K562 (cell line): Measurements from ENCODE around the gene HEPHL1. TPM values are rescaled to one million over a fixed set of nuclear protein-coding genes. Genes with fewer than 3 reads are reported as not detected.

Experiments used
- ATAC-seq: fragments of 200-7000 bp; cut with Tn5 transposase; 3 replicates; pipeline ENCODE4 v1.9.1; 2020; ENCODE audit warnings: moderate library complexity
- BruUV-seq: library from RNA; stranded (reverse); fragments of 400-500 nt; replicated peaks from 2 replicates; lab custom pipeline; 2021; lab: Mats Ljungman, UMichigan
- CTCF ChIA-PET: fragments of 300-600 bp; formaldehyde crosslinking; extraction: SDS; loops from one replicate; lab custom pipeline; 2021; ENCODE audit warnings: low intra/inter-chr PET ratio; lab: Yijun Ruan, JAX
- POLR2A ChIA-PET: fragments of 300-600, 350-650 bp; sonication (Branson Sonifier 250); formaldehyde crosslinking; extraction: SDS; loops from one replicate; lab custom pipeline; 2021; ENCODE audit warnings: antibody characterized with exemption, inconsistent platforms; lab: Yijun Ruan, JAX
- DNase-seq, 4 experiments: peaks; one replicate each; pipeline versions ENCODE4 v3.0.0 to v3.0.0-alpha.2; 2011 to 2018; ENCODE audit warnings: low spot score in 3 of 4, mixed read lengths in 3 of 4; ENCODE audit errors: extremely low read depth in 1 of 4
- FAIRE-seq: peaks from 2 replicates; lab custom pipeline; 2011; peaks lifted over from hg19 to GRCh38; lab: Jason Lieb, UNC
- H2AFZ ChIP-seq: 2 replicates; pipeline ENCODE4 v1.6.0; 2011; ENCODE audit warnings: low read depth, low read length, control low read depth, inconsistent platforms
- H3K27ac ChIP-seq: fragments of 200-600 bp; 3 replicates; pipeline ENCODE4 v1.8.0; 2011; ENCODE audit warnings: low read depth, mild to moderate bottlenecking, control low read depth, inconsistent platforms, low read length, moderate library complexity, mixed read lengths; ENCODE audit errors: extremely low read depth
- H3K27me3 ChIP-seq, 2 experiments: fragments of 300-600 bp in 1 of 2; 2 replicates in 1 of 2; 3 replicates in 1 of 2; pipeline versions ENCODE4 v1.6.0 to v1.8.0; 2011; ENCODE audit warnings: inconsistent platforms in 2 of 2, low read length in 2 of 2, mild to moderate bottlenecking in 1 of 2, mixed read lengths in 1 of 2, moderate library complexity in 1 of 2; ENCODE audit not compliant: control insufficient read depth in 2 of 2, insufficient read depth in 2 of 2
- H3K36me3 ChIP-seq: fragments of 300-600 bp; 3 replicates; pipeline ENCODE4 v1.8.0; 2011; ENCODE audit warnings: mild to moderate bottlenecking, low read length, inconsistent platforms; ENCODE audit not compliant: control insufficient read depth, insufficient read depth
- H3K4me1 ChIP-seq, 2 experiments: fragments of 200-600 bp in 1 of 2; replicated peaks in 1 of 2; 2 replicates in 1 of 2; 3 replicates in 1 of 2; pipeline versions ENCODE4 v1.5.1 to v1.8.0; 2011; ENCODE audit warnings: inconsistent platforms in 2 of 2, low read length in 2 of 2, mild to moderate bottlenecking in 1 of 2, mixed read lengths in 1 of 2, moderate library complexity in 1 of 2; ENCODE audit not compliant: control insufficient read depth in 2 of 2, insufficient read depth in 2 of 2
- H3K4me2 ChIP-seq: 2 replicates; pipeline ENCODE4 v1.6.1; 2011; ENCODE audit warnings: low read length, control low read depth, inconsistent platforms, mixed read lengths; ENCODE audit not compliant: insufficient read depth
- H3K4me3 ChIP-seq: fragments of 200-600 bp; sonication (generic), shearing (Covaris generic); 2 replicates; pipeline ENCODE4 v1.5.1; 2016; ENCODE audit warnings: control low read depth, inconsistent platforms
- H3K79me2 ChIP-seq: fragments of 200-600 bp; 3 replicates; pipeline ENCODE4 v1.8.0; 2011; ENCODE audit warnings: low read length, inconsistent platforms; ENCODE audit not compliant: control insufficient read depth, insufficient read depth
- H3K9ac ChIP-seq, 2 experiments: 2 replicates each; pipeline versions ENCODE4 v1.6.0 to v1.6.1; 2011; ENCODE audit warnings: low read depth in 2 of 2, low read length in 2 of 2, control low read depth in 1 of 2, inconsistent platforms in 1 of 2, mild to moderate bottlenecking in 1 of 2, mixed read lengths in 1 of 2; ENCODE audit not compliant: insufficient read depth in 1 of 2
- H3K9me1 ChIP-seq: one replicate; pipeline ENCODE4 v1.6.0; 2011; ENCODE audit warnings: inconsistent platforms, mild to moderate bottlenecking, low read length, moderate library complexity; ENCODE audit not compliant: control insufficient read depth, insufficient read depth
- H3K9me3 ChIP-seq: replicated peaks from 2 replicates; pipeline ENCODE4 v1.5.1; 2011; ENCODE audit warnings: low read depth, low read length, inconsistent platforms; ENCODE audit not compliant: control insufficient read depth, insufficient read depth
- H4K20me1 ChIP-seq: replicated peaks from 2 replicates; pipeline ENCODE4 v1.6.1; 2011; ENCODE audit warnings: low read length, inconsistent platforms, mixed read lengths; ENCODE audit not compliant: control insufficient read depth, insufficient read depth
- ADNP ChIP-seq: fragments of 200-800 bp; sonication (Bioruptor generic); IDR thresholded peaks from 2 replicates; pipeline ENCODE4 v1.6.1; 2016; ENCODE audit warnings: missing genetic modification characterization, missing compliant biosample characterization
- BMI1 ChIP-seq: fragments of 150-350 bp; IDR thresholded peaks from 2 replicates; pipeline ENCODE4 v1.6.1; 2014; ENCODE audit warnings: low read length
- BRD9 ChIP-seq: fragments of 450-650 bp; IDR thresholded peaks from 2 replicates; pipeline ENCODE4 v1.6.1; 2018; ENCODE audit warnings: low read depth; ENCODE audit not compliant: partially characterized antibody
- CEBPB ChIP-seq: fragments of 450-650 bp; IDR thresholded peaks from 2 replicates; pipeline ENCODE4 v1.6.1; 2016; ENCODE audit warnings: missing genetic modification characterization, missing compliant biosample characterization
- CEBPG ChIP-seq, 3 experiments: fragments of 200-800 bp in 1 of 3; sonication (Bioruptor generic) in 1 of 3; sonication (generic) in 1 of 3; formaldehyde crosslinking in 1 of 3; IDR thresholded peaks in 2 of 3; conservative IDR thresholded peaks in 1 of 3; 2 replicates each; pipeline versions ENCODE4 v1.6.1 to v1.8.0; 2016 to 2022; ENCODE audit warnings: missing compliant biosample characterization in 2 of 3, missing genetic modification characterization in 2 of 3, mild to moderate bottlenecking in 1 of 3, missing genetic modification reagents in 1 of 3
- DMBX1 ChIP-seq: fragments of 250-450 bp; sonication (Bioruptor Pico); IDR thresholded peaks from 2 replicates; pipeline ENCODE4 v1.8.0; 2022; ENCODE audit warnings: inconsistent platforms, mild to moderate bottlenecking, moderate library complexity, borderline replicate concordance
- EWSR1 ChIP-seq: fragments of 450-650 bp; IDR thresholded peaks from 2 replicates; pipeline ENCODE4 v1.6.1; 2018; ENCODE audit warnings: borderline replicate concordance, mild to moderate bottlenecking, low read depth, moderate library complexity; ENCODE audit not compliant: partially characterized antibody
- FOS ChIP-seq: IDR thresholded peaks from 3 replicates; pipeline ENCODE4 v1.6.1; 2011; ENCODE audit not compliant: insufficient read length; ENCODE audit errors: extremely low read depth
- HDAC1 ChIP-seq, 2 experiments: fragments of 450-650 bp; IDR thresholded peaks; 2 replicates each; pipeline ENCODE4 v1.6.1; 2016 to 2017; ENCODE audit warnings: inconsistent platforms in 1 of 2, mild to moderate bottlenecking in 1 of 2, moderate library complexity in 1 of 2
- KLF16 ChIP-seq: IDR thresholded peaks from 2 replicates; pipeline ENCODE4 v1.6.1; 2016; ENCODE audit warnings: antibody characterized with exemption
- LARP7 ChIP-seq: fragments of 450-650 bp; IDR thresholded peaks from 2 replicates; pipeline ENCODE4 v1.6.1; 2016
- NCOA1 ChIP-seq: fragments of 450-650 bp; IDR thresholded peaks from 2 replicates; pipeline ENCODE4 v1.6.1; 2016; ENCODE audit warnings: low read depth
- PHB2 ChIP-seq: fragments of 450-650 bp; IDR thresholded peaks from 2 replicates; pipeline ENCODE4 v1.6.1; 2017; ENCODE audit warnings: low read depth
- PHTF2 ChIP-seq: fragments of 250-450 bp; sonication (Bioruptor Pico); IDR thresholded peaks from 2 replicates; pipeline ENCODE4 v1.5.0; 2021; ENCODE audit warnings: mild to moderate bottlenecking
- RBBP5 ChIP-seq: fragments of 200-600 bp; sonication (generic); IDR thresholded peaks from 2 replicates; pipeline ENCODE4 v1.6.1; 2012; ENCODE audit warnings: borderline replicate concordance, mild to moderate bottlenecking, low read length, control low read depth, inconsistent platforms; ENCODE audit not compliant: insufficient read depth, poor library complexity, severe bottlenecking
- RBM17 ChIP-seq: fragments of 200-400 bp; formaldehyde crosslinking; IDR thresholded peaks from 2 replicates; pipeline ENCODE4 v1.6.1; 2017; ENCODE audit warnings: low read depth, mild to moderate bottlenecking, low read length, borderline replicate concordance
- SAP30 ChIP-seq: fragments of 200-600 bp; sonication (generic); IDR thresholded peaks from 2 replicates; pipeline ENCODE4 v1.6.1; 2012; ENCODE audit warnings: borderline replicate concordance, low read depth, mild to moderate bottlenecking, moderate library complexity, low read length, control low read depth, inconsistent platforms; ENCODE audit not compliant: insufficient read depth, poor library complexity, severe bottlenecking
- SMARCB1 ChIP-seq: IDR thresholded peaks from 2 replicates; pipeline ENCODE4 v1.6.1; 2011; ENCODE audit warnings: improper control_type of control experiment, low read depth; ENCODE audit not compliant: insufficient read length
- SRSF7 ChIP-seq: fragments of 200-400 bp; formaldehyde crosslinking; optimal IDR thresholded peaks from 2 replicates; pipeline ENCODE3; 2017; ENCODE audit warnings: mild to moderate bottlenecking, low read depth, low read length
- ZNF217 ChIP-seq: sonication (generic); formaldehyde crosslinking; IDR thresholded peaks from 2 replicates; pipeline ENCODE4 v1.8.0; 2022; ENCODE audit warnings: mild to moderate bottlenecking, missing genetic modification reagents
- ZNF699 ChIP-seq: fragments of 250-450 bp; sonication (Bioruptor Pico); IDR thresholded peaks from 2 replicates; pipeline ENCODE4 v1.8.0; 2021; ENCODE audit warnings: mild to moderate bottlenecking, moderate library complexity; ENCODE audit not compliant: insufficient replicate concordance
- WGBS: fragments of 100-300 bp; shearing (Covaris generic); methylation state at CpG from one replicate; pipeline ENCODE4 v1.1.6; 2016; ENCODE audit warnings: low coverage, mixed read lengths; ENCODE audit not compliant: insufficient coverage; ENCODE audit errors: missing lambda C conversion rate; 5-methylcytosine and 5-hydroxymethylcytosine counted together
- in situ Hi-C: fragments of 300-500 bp; cut with MboI; formaldehyde crosslinking; loops from 4 replicates; pipeline ENCODE4 v1.15.0; 2018; ENCODE audit warnings: inconsistent platforms, mixed read lengths
- intact Hi-C: fragments of 100-400 bp; cut with micrococcal nuclease; formaldehyde crosslinking; loops from 2 replicates; pipeline ENCODE4 v1.14.2; 2022
- polyA plus RNA-seq, 8 experiments: library from polyadenylated mRNA; depleted of rRNA in 4 of 8; stranded (reverse) in 5 of 8; unstranded in 3 of 8; fragments of >200 nt; fragmentation: Nextera tagmentation in 2 of 8; fragmentation: Illumina TruSeq in 1 of 8; extraction: Ambion mirVana in 2 of 8; extraction: Trizol in 1 of 8; gene quantifications; 2 replicates each; pipeline versions ENCODE4 v1.2.1 to v1.2.3, GENCODE V29; 2011 to 2014; ENCODE audit warnings: inconsistent platforms in 1 of 8, missing spikeins in 1 of 8
- total RNA-seq, 7 experiments: library from RNA; depleted of rRNA in 6 of 7; stranded (reverse); fragments of >200 nt in 6 of 7; fragmentation: Illumina TruSeq in 2 of 7; extraction: Trizol in 2 of 7; gene quantifications; 2 replicates each; pipeline versions ENCODE4 v1.2.1 to v1.2.3, GENCODE V29; 2011 to 2021; ENCODE audit warnings: low replicate concordance in 1 of 7
- TF ChIP-seq, protein P1 (sequence below): sonication (generic); formaldehyde crosslinking; IDR thresholded peaks from 2 replicates; pipeline ENCODE4 v1.8.1; 2023; ENCODE audit warnings: mild to moderate bottlenecking, missing genetic modification reagents, moderate library complexity

The HEPHL1 gene
- total and polyA plus RNA-seq, 9 of the 15 experiments (the other 6 are each of a cell fraction or from before 2014, with no cell fraction given): 0.01 TPM; not detected in 8

DNA sequence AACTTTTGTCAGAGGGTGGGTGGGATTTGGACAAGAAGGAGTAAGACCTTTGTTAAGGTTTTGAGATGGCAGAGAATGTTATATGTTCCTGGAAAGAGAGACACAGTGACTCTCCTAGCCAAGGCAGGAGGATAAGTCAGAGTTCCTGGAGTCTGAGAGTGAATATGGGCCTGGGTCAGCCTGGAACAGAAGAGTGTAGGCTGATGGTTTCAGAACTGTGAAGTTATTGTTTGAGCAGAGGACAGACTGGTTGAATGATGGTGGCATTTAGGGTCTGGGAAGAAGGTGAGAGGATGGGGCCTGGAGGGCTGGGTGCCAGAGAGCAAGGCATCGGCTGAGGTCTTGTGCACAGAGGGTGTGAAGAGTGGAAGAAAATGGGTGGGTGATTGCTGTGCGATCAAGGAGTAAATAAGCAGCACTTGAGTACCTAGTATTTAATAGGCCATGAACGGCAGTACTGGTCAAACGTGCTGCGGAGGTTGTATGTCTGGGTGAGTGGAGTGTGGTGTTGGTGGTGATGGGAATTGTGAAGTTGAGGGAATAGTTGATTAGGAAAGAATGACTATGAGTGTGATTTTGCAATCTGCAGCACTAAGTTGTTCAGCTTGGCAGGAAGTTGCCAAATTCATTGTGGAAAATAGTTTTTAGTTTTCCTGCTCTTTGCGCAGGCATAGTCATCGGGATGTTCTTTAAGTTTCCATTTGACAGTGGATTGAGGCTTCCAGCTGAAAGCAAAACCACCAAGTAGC, 109.3 kb downstream of the HEPHL1 start:
- in situ Hi-C loops: no loop called here
- Histone ChIP-seq H4K20me1 (peaks cover 22% of the 10 kb centered on the region), H3K9me3 (peaks cover under 1% of the 10 kb centered on the region; the same call in 1 of the 2 replicates), H3K9me1 (no peaks in the 10 kb centered on the region), H3K27me3 (no peaks in the 10 kb centered on the region), H3K4me1 (peaks cover 37 to 61% of the 10 kb centered on the region in 2 experiments), H3K36me3 (no peaks in the 10 kb centered on the region; the same call in 2 of the 3 replicates), H3K4me2 (peak overlapping the region; percentile 97), H3K9ac (peak overlapping the region; percentile 4 to 76; a peak in 2 of 4 replicates), H3K79me2 (peaks cover 65% of the 10 kb centered on the region), H3K27ac (no peak overlapping the region; the same call in 2 of the 3 replicates), H2AFZ (no peak overlapping the region), H3K4me3 (peak overlapping the region; percentile 71; the same call in 1 of the 2 replicates)
- DNase-seq (no peak), FAIRE-seq (no peak), ATAC-seq (no peak)
- CTCF ChIA-PET: no interaction called here
- no TSS peak for BruUV-seq
- POLR2A ChIA-PET: interaction anchor here (0.5 to 1.8 kb wide), 4 partner anchors 11 to 159 kb away, joined by 3 to 8 read pairs (median 4); no protein-coding TSS in a partner anchor
- 45% methylated on average over 7 of the region's 7 CpGs for WGBS
- intact Hi-C loops: no loop called here
- TF ChIP-seq RBM17 (no peak), SMARCB1 (no peak), ZNF699 (CRISPR knock-in tag) (no peak), LARP7 (no peak), DMBX1 (CRISPR knock-in tag) (no peak), BRD9 (no peak), RBBP5 (peak; percentile 10), EWSR1 (no peak), CEBPG (CRISPR knock-in tag; IDR thresholded peaks at IDR 0.05) (no peak), CEBPG (tag; conservative IDR thresholded peaks at IDR 0.05 in 1 of 2, IDR thresholded peaks at IDR 0.05 in 1 of 2) (0 out of 4 replicates have a peak, but pooled peaks have one; percentile 25 to 35), SRSF7 (no peak), ZNF217 (CRISPR knock-in tag) (no peak), NCOA1 (no peak), CEBPB (tag) (peak; percentile 63), PHTF2 (no peak), SAP30 (no peak), PHB2 (no peak), BMI1 (no peak), FOS (no peak), KLF16 (no peak), HDAC1 (IDR thresholded peaks at IDR 0.05) (0 out of 4 replicates have a peak, but pooled peaks of 1 of the 2 experiments have one; percentile 14), ADNP (no peak)
- TF ChIP-seq, protein P1, sequence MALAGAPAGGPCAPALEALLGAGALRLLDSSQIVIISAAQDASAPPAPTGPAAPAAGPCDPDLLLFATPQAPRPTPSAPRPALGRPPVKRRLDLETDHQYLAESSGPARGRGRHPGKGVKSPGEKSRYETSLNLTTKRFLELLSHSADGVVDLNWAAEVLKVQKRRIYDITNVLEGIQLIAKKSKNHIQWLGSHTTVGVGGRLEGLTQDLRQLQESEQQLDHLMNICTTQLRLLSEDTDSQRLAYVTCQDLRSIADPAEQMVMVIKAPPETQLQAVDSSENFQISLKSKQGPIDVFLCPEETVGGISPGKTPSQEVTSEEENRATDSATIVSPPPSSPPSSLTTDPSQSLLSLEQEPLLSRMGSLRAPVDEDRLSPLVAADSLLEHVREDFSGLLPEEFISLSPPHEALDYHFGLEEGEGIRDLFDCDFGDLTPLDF (CRISPR knock-in tag): no peak
